GM12865 (cell line): ENCODE measurements around the gene BBS4.
A peak's percentile ranks its signal among the peaks of the same experiment; 100 is the strongest.

Experiments
- DNase-seq: peaks from one replicate; pipeline ENCODE4 v3.0.0; 2010; ENCODE audit warnings: low read depth
- H3K4me3 ChIP-seq: 2 replicates; pipeline ENCODE4 v1.5.1; 2011; ENCODE audit warnings: mild to moderate bottlenecking, low read depth, low read length, control low read depth
- TF ChIP-seq, protein P1 (sequence below): IDR thresholded peaks from 2 replicates; pipeline ENCODE4 v1.5.1; 2011; ENCODE audit warnings: low read length, control low read depth, low read depth, inconsistent platforms; ENCODE audit not compliant: insufficient read depth; ENCODE audit errors: missing control alignments

Gene BBS4

DNA sequence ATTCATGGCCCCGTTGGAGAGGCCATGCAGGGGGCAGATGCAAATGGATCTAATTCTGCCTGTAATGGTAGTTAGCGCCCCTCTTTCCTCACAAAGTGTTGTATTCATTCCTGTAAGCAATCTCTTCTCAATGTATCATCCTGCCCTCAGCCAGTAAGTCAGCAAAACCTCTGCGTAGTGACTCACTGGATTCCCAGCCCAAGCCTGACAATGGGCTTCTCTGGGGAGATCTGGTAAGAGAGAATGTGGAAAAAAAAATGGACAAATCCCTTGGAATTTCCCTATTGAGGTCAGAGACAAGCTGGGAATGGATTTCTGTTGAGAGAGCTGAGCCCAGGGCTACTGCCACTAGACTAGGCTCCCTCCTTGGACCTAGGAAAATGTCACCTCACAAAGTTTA lies 72.2 kb downstream of the BBS4 start:
- no peak overlapping the region for H3K4me3 ChIP-seq
- no peak for DNase-seq
- TF ChIP-seq, protein P1, sequence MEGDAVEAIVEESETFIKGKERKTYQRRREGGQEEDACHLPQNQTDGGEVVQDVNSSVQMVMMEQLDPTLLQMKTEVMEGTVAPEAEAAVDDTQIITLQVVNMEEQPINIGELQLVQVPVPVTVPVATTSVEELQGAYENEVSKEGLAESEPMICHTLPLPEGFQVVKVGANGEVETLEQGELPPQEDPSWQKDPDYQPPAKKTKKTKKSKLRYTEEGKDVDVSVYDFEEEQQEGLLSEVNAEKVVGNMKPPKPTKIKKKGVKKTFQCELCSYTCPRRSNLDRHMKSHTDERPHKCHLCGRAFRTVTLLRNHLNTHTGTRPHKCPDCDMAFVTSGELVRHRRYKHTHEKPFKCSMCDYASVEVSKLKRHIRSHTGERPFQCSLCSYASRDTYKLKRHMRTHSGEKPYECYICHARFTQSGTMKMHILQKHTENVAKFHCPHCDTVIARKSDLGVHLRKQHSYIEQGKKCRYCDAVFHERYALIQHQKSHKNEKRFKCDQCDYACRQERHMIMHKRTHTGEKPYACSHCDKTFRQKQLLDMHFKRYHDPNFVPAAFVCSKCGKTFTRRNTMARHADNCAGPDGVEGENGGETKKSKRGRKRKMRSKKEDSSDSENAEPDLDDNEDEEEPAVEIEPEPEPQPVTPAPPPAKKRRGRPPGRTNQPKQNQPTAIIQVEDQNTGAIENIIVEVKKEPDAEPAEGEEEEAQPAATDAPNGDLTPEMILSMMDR, result no peak

- TF ChIP-seq, protein P1, result no peak
- no peak for DNase-seq
- no peak overlapping the region for H3K4me3 ChIP-seq
These were observed 74.7 kb downstream of the BBS4 start for GRCh38 chr15:72760590-72761260.

- TF ChIP-seq, protein P1, result no peak
- no peak for DNase-seq
These were observed 78.6 kb downstream of the BBS4 start for GRCh38 chr15:72764656-72765055.

GRCh38 chr15:72766025-72766424 lies 80.0 kb downstream of the BBS4 start:
- TF ChIP-seq, protein P1, result no peak
- H3K4me3 ChIP-seq, result no peak overlapping the region
- DNase-seq, result no peak

More at GRCh38 chr15:72764656-72765055, 78.6 kb downstream of the BBS4 start:
- H3K4me3 ChIP-seq, result no peak overlapping the region

GRCh38 chr15:72766780-72767179 lies 80.8 kb downstream of the BBS4 start:
- no peak overlapping the region for H3K4me3 ChIP-seq
- no peak for DNase-seq
- TF ChIP-seq, protein P1, result no peak

DNA sequence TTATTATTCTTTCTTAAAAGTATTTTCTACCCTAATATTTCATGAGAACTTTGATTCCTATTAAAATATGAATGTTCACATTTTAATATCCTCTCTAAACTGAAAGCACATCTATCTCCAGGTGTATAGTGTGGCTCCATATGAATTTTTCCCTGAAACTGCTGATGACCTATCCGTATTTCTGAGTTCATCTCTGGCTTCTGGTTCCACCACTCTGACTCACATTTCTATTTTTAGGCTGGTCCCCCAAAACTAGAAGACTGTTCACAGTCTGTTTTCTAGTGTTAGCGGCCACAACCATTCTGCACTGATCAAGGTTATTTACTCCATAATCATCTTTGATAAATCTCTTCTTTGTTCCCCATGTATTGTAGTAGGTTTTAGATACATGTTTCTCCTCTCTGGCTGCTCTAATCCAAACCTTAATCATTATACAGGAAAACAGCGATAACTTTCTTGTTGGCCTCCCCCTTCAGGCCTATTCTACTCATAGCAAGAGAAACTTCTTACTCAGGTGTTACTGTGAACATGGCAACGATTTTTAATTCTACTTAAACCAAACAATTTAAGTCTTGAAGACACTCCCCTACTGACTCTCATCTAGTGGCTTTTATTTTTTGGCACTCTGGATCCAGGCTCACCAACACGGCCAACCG lies 84.8 kb downstream of the BBS4 start:
- peak; percentile 30 for DNase-seq
- TF ChIP-seq, protein P1, result peak; percentile 9
- no peak overlapping the region for H3K4me3 ChIP-seq

DNA sequence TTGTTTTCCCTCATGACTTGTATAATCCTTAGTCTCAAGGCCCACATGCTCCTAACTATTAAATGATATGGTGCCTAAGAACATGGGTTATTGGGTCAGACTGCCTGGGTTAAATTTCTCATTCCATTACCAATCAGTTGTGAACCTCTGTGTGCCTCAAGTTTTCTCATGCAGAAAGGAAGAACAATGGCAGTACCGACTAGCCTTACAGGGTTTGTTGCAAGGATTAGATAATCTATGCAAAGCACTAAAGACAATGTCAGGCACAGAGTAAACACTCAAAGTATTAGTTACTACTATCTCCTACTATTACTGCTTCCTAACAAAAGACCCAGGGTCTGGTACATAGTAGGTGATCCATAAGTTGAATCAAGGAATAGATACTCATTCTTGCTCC lies 85.3 kb downstream of the BBS4 start:
- H3K4me3 ChIP-seq, result no peak overlapping the region
- no peak for DNase-seq
- TF ChIP-seq, protein P1, result no peak
